SK-N-SH (cell line): ENCODE data around the gene ATP11C. TPM values are rescaled to one million over a fixed set of nuclear protein-coding genes. Genes with fewer than 3 reads are reported as not detected.

Experiments
- CTCF ChIA-PET: fragments of 300-600, 350-600 bp; formaldehyde crosslinking; extraction: SDS; loops from one replicate; lab custom pipeline; 2021; lab: Yijun Ruan, JAX
- POLR2A ChIA-PET: fragments of 350-600 bp; sonication (Branson Sonifier 250); formaldehyde crosslinking; extraction: SDS; loops from one replicate; lab custom pipeline; 2020; ENCODE audit warnings: antibody characterized with exemption, inconsistent platforms; lab: Yijun Ruan, JAX
- DNase-seq: peaks from one replicate; pipeline ENCODE4 v3.0.0; 2012
- H2AFZ ChIP-seq: fragments of 200-600 bp; sonication (generic); 2 replicates; pipeline ENCODE4 v1.8.1; 2016; ENCODE audit warnings: antibody characterized with exemption, mild to moderate bottlenecking, low read depth
- H3F3A ChIP-seq: fragments of 200-600 bp; sonication (generic); replicated peaks from 2 replicates; pipeline ENCODE3; 2016; ENCODE audit warnings: antibody characterized with exemption, mild to moderate bottlenecking; ENCODE audit not compliant: insufficient read depth
- H3K27ac ChIP-seq, 2 experiments: fragments of 200-500 bp in 1 of 2; fragments of 200-600 bp in 1 of 2; sonication (Bioruptor generic) in 1 of 2; sonication (generic), shearing (Covaris generic) in 1 of 2; 2 replicates each; pipeline versions ENCODE4 v1.5.1 to v1.6.1; 2014 to 2016; ENCODE audit warnings: low read depth in 2 of 2, inconsistent platforms in 1 of 2, low read length in 1 of 2, mild to moderate bottlenecking in 1 of 2, mixed read lengths in 1 of 2
- H3K27me3 ChIP-seq: fragments of 200-600 bp; sonication (generic), shearing (Covaris generic); 2 replicates; pipeline ENCODE4 v1.6.1; 2016; ENCODE audit warnings: mixed run types; ENCODE audit not compliant: insufficient read depth
- H3K36me3 ChIP-seq, 2 experiments: fragments of 200-500 bp in 1 of 2; fragments of 200-600 bp in 1 of 2; sonication (Bioruptor generic) in 1 of 2; sonication (generic) in 1 of 2; replicated peaks in 1 of 2; 2 replicates each; pipeline versions ENCODE3 to v1.5.1; 2014 to 2016; ENCODE audit warnings: low read length in 1 of 2, mild to moderate bottlenecking in 1 of 2; ENCODE audit not compliant: insufficient read depth in 2 of 2, control insufficient read depth in 1 of 2
- H3K4me1 ChIP-seq, 2 experiments: fragments of 200-500 bp in 1 of 2; fragments of 200-600 bp in 1 of 2; sonication (Bioruptor generic) in 1 of 2; sonication (generic), shearing (Covaris generic) in 1 of 2; 2 replicates each; pipeline versions ENCODE4 v1.5.1 to v1.6.1; 2014 to 2016; ENCODE audit warnings: low read depth in 1 of 2, low read length in 1 of 2, mixed run types in 1 of 2; ENCODE audit not compliant: insufficient read depth in 2 of 2, control insufficient read depth in 1 of 2
- H3K4me2 ChIP-seq: fragments of 200-600 bp; sonication (generic), shearing (Covaris generic); 2 replicates; pipeline ENCODE4 v1.6.1; 2017; ENCODE audit warnings: mixed run types
- H3K4me3 ChIP-seq, 2 experiments: fragments of 200-500 bp in 1 of 2; fragments of 200-600 bp in 1 of 2; sonication (Bioruptor generic) in 1 of 2; sonication (generic), shearing (Covaris generic) in 1 of 2; 2 replicates each; pipeline versions ENCODE4 v1.5.1 to v1.8.1; 2014 to 2016; ENCODE audit warnings: low read depth in 2 of 2, inconsistent platforms in 1 of 2, low read length in 1 of 2, mild to moderate bottlenecking in 1 of 2, mixed read lengths in 1 of 2, moderate library complexity in 1 of 2
- H3K79me2 ChIP-seq: fragments of 200-600 bp; sonication (generic); 2 replicates; pipeline ENCODE4 v1.8.1; 2017; ENCODE audit warnings: mild to moderate bottlenecking; ENCODE audit not compliant: insufficient read depth
- H3K9ac ChIP-seq: fragments of 200-600 bp; sonication (generic); 2 replicates; pipeline ENCODE4 v1.6.1; 2017; ENCODE audit warnings: mixed run types
- H3K9me2 ChIP-seq: fragments of 200-600 bp; sonication (generic); 2 replicates; pipeline ENCODE4 v1.6.1; 2017; ENCODE audit warnings: mixed run types
- H3K9me3 ChIP-seq: fragments of 200-600 bp; sonication (generic); 2 replicates; pipeline ENCODE4 v1.6.1; 2017; ENCODE audit warnings: mixed run types, mild to moderate bottlenecking, moderate library complexity
- H4K20me1 ChIP-seq: fragments of 200-600 bp; sonication (generic); 2 replicates; pipeline ENCODE4 v1.6.1; 2017; ENCODE audit warnings: mild to moderate bottlenecking, mixed run types; ENCODE audit not compliant: insufficient read depth
- ELF1 ChIP-seq: IDR thresholded peaks from 2 replicates; pipeline ENCODE4 v1.4.0; 2012
- FOSL2 ChIP-seq: IDR thresholded peaks from 2 replicates; pipeline ENCODE4 v1.4.0; 2012; ENCODE audit warnings: low read depth, mild to moderate bottlenecking, moderate library complexity, borderline replicate concordance
- FOXJ3 ChIP-seq: sonication (generic); formaldehyde crosslinking; IDR thresholded peaks from 2 replicates; pipeline ENCODE4 v1.5.1; 2020; ENCODE audit warnings: mild to moderate bottlenecking, missing genetic modification reagents
- FOXM1 ChIP-seq: IDR thresholded peaks from 2 replicates; pipeline ENCODE4 v1.4.0; 2012; ENCODE audit warnings: low read depth, mild to moderate bottlenecking
- GABPA ChIP-seq: IDR thresholded peaks from 2 replicates; pipeline ENCODE4 v1.4.0; 2012; ENCODE audit warnings: low read depth, mild to moderate bottlenecking
- JUND ChIP-seq: IDR thresholded peaks from 2 replicates; pipeline ENCODE4 v1.4.0; 2012
- MEF2A ChIP-seq: IDR thresholded peaks from 2 replicates; pipeline ENCODE4 v1.4.0; 2012; ENCODE audit warnings: low read depth, borderline replicate concordance
- MXI1 ChIP-seq: IDR thresholded peaks from 2 replicates; pipeline ENCODE4 v1.6.1; 2012; ENCODE audit warnings: mild to moderate bottlenecking, low read depth, low read length, improper control_type of control experiment
- NFIC ChIP-seq: IDR thresholded peaks from 2 replicates; pipeline ENCODE4 v1.4.0; 2012; ENCODE audit warnings: borderline replicate concordance
- NRF1 ChIP-seq: IDR thresholded peaks from 2 replicates; pipeline ENCODE4 v1.6.1; 2012; ENCODE audit warnings: low read depth, mild to moderate bottlenecking, low read length
- POLR2AphosphoS5 ChIP-seq: IDR thresholded peaks from 2 replicates; pipeline ENCODE4 v1.6.1; 2012; ENCODE audit warnings: low read depth, low read length
- RCOR1 ChIP-seq: fragments of 150-350 bp; IDR thresholded peaks from 2 replicates; pipeline ENCODE4 v1.6.1; 2017; ENCODE audit warnings: antibody characterized with exemption, low read length
- RXRA ChIP-seq: IDR thresholded peaks from 2 replicates; pipeline ENCODE4 v1.4.0; 2012; ENCODE audit warnings: low read depth, mild to moderate bottlenecking, borderline replicate concordance
- SIN3A ChIP-seq: IDR thresholded peaks from 2 replicates; pipeline ENCODE4 v1.6.1; 2012; ENCODE audit warnings: low read depth, mild to moderate bottlenecking, low read length, moderate library complexity, borderline replicate concordance
- SMC3 ChIP-seq: IDR thresholded peaks from 2 replicates; pipeline ENCODE4 v1.6.1; 2012; ENCODE audit warnings: low read depth, low read length, improper control_type of control experiment
- TCF12 ChIP-seq: IDR thresholded peaks from 2 replicates; pipeline ENCODE4 v1.4.0; 2012
- TEAD4 ChIP-seq: IDR thresholded peaks from 2 replicates; pipeline ENCODE4 v1.4.0; 2012; ENCODE audit warnings: mild to moderate bottlenecking, borderline replicate concordance; ENCODE audit not compliant: insufficient read depth
- YY1 ChIP-seq: IDR thresholded peaks from 2 replicates; pipeline ENCODE4 v1.4.0; 2012; ENCODE audit warnings: low read depth, mild to moderate bottlenecking
- WGBS: methylation state at CpG from one replicate; pipeline ENCODE4 v1.1.6; 2017; ENCODE audit warnings: low lambda C conversion rate; 5-methylcytosine and 5-hydroxymethylcytosine counted together
- polyA plus RNA-seq, 3 experiments: library from polyadenylated mRNA; depleted of rRNA; stranded (reverse); fragments of >200 nt; gene quantifications; 2 replicates each; pipeline ENCODE4 v1.2.3, GENCODE V29; 2012
- TF ChIP-seq, protein P1 (sequence below): fragments of 150-350 bp; IDR thresholded peaks from 2 replicates; pipeline ENCODE4 v1.6.1; 2016; ENCODE audit warnings: mild to moderate bottlenecking, low read depth, low read length
- TF ChIP-seq, protein P2 (sequence below): fragments of 150-350 bp; IDR thresholded peaks from 2 replicates; pipeline ENCODE4 v1.6.1; 2017; ENCODE audit warnings: antibody characterized with exemption, low read length, low read depth, borderline replicate concordance
- TF ChIP-seq, protein P3 (sequence below): fragments of 200-600 bp; sonication (generic); IDR thresholded peaks from 2 replicates; pipeline ENCODE4 v1.6.1; 2017; ENCODE audit warnings: antibody characterized with exemption, mild to moderate bottlenecking, moderate library complexity
- TF ChIP-seq, protein P4 (sequence below): IDR thresholded peaks from 2 replicates; pipeline ENCODE4; 2012

ATP11C gene
- polyA plus RNA-seq, 1 of the 3 experiments (the other 2 are of a cell fraction), result 18.5 TPM

DNA sequence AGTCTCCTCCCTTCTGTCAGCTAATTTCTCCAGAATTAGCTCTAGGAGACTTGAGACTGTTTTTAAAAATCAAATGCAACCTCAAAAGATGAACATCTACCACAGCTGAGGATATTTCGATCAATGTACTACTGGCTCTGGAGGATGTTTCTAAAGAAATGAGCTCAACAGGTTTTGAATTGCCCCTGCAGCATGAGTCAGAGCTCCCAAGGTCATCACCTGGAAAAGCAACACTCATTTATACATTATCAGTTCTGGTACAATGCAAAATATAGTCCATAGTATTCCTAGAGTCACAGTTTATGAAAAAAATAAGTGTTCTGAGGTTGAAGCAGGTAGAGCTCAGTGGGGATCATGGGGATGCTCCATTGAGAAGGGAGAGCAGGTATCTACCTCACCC, 174.0 kb downstream of the ATP11C start:
- 53% methylated on average over 1 of the region's 1 CpG for WGBS
- no peak overlapping the region for H3K27ac ChIP-seq
- POLR2A ChIA-PET, result no interaction called here

DNA sequence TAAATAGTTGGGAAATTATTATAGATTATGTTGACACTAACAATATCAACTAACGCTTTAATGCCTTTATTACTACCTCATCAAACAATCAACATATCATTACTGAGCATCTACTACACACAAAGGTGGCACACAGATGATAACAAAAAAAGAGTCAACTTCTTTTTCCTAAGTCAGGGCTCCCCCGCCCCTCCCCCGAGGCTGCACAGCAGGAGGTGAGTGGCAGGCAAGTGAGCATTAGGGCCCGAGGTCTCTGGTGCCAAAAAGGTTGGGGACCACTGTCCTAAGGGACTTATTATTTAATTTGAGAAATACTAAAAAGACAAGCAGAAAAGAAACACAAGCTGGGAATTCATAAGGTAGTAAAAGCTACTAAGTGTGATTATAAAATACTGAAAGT, 174.6 kb downstream of the ATP11C start:
- peaks cover 3 to 28% of the 10 kb centered on the region in 2 experiments for H3K36me3 ChIP-seq
- H4K20me1 ChIP-seq, result no peaks in the 10 kb centered on the region
- H3F3A ChIP-seq, result no peaks in the 10 kb centered on the region
- no peaks in the 10 kb centered on the region for H3K9me2 ChIP-seq
- ChIA-PET POLR2A (no interaction called here), CTCF (no interaction called here)
- H3K4me2 ChIP-seq, result no peak overlapping the region
- H3K4me3 ChIP-seq, result no peak overlapping the region
- no peak for DNase-seq
- 57% methylated on average over 4 of the region's 4 CpGs for WGBS
- no peaks in the 10 kb centered on the region for H3K4me1 ChIP-seq
- H3K27ac ChIP-seq, result no peak overlapping the region
- peaks cover 3% of the 10 kb centered on the region; the same call in 1 of the 2 replicates for H3K79me2 ChIP-seq
- H3K27me3 ChIP-seq, result no peaks in the 10 kb centered on the region
- no peak overlapping the region for H3K9ac ChIP-seq
- H3K9me3 ChIP-seq, result peaks cover 4% of the 10 kb centered on the region; the same call in 1 of the 2 replicates
- H2AFZ ChIP-seq, result no peak overlapping the region
- TF ChIP-seq MXI1 (no peak), FOXM1 (no peak), POLR2AphosphoS5 (no peak), FOXJ3 (CRISPR knock-in tag) (no peak), TEAD4 (no peak), JUND (no peak), RXRA (no peak), FOSL2 (no peak), SMC3 (no peak)
- TF ChIP-seq, protein P1, sequence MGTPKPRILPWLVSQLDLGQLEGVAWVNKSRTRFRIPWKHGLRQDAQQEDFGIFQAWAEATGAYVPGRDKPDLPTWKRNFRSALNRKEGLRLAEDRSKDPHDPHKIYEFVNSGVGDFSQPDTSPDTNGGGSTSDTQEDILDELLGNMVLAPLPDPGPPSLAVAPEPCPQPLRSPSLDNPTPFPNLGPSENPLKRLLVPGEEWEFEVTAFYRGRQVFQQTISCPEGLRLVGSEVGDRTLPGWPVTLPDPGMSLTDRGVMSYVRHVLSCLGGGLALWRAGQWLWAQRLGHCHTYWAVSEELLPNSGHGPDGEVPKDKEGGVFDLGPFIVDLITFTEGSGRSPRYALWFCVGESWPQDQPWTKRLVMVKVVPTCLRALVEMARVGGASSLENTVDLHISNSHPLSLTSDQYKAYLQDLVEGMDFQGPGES, result no peak
- TF ChIP-seq, protein P2, sequence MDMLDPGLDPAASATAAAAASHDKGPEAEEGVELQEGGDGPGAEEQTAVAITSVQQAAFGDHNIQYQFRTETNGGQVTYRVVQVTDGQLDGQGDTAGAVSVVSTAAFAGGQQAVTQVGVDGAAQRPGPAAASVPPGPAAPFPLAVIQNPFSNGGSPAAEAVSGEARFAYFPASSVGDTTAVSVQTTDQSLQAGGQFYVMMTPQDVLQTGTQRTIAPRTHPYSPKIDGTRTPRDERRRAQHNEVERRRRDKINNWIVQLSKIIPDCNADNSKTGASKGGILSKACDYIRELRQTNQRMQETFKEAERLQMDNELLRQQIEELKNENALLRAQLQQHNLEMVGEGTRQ, result no peak
- TF ChIP-seq, protein P3, sequence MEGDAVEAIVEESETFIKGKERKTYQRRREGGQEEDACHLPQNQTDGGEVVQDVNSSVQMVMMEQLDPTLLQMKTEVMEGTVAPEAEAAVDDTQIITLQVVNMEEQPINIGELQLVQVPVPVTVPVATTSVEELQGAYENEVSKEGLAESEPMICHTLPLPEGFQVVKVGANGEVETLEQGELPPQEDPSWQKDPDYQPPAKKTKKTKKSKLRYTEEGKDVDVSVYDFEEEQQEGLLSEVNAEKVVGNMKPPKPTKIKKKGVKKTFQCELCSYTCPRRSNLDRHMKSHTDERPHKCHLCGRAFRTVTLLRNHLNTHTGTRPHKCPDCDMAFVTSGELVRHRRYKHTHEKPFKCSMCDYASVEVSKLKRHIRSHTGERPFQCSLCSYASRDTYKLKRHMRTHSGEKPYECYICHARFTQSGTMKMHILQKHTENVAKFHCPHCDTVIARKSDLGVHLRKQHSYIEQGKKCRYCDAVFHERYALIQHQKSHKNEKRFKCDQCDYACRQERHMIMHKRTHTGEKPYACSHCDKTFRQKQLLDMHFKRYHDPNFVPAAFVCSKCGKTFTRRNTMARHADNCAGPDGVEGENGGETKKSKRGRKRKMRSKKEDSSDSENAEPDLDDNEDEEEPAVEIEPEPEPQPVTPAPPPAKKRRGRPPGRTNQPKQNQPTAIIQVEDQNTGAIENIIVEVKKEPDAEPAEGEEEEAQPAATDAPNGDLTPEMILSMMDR, result no peak

More for the DNA sequence above, 174.0 kb downstream of the ATP11C start:
- H3K9me2 ChIP-seq, result no peaks in the 10 kb centered on the region
- TF ChIP-seq, protein P1, result no peak
- TF ChIP-seq ELF1 (no peak), RCOR1 (no peak), GABPA (no peak), JUND (no peak), TCF12 (no peak), FOXM1 (no peak), POLR2AphosphoS5 (no peak), NFIC (no peak), YY1 (no peak), SIN3A (no peak), NRF1 (no peak), FOSL2 (no peak), MEF2A (no peak), FOXJ3 (CRISPR knock-in tag) (no peak), SMC3 (no peak)
- TF ChIP-seq, protein P4, sequence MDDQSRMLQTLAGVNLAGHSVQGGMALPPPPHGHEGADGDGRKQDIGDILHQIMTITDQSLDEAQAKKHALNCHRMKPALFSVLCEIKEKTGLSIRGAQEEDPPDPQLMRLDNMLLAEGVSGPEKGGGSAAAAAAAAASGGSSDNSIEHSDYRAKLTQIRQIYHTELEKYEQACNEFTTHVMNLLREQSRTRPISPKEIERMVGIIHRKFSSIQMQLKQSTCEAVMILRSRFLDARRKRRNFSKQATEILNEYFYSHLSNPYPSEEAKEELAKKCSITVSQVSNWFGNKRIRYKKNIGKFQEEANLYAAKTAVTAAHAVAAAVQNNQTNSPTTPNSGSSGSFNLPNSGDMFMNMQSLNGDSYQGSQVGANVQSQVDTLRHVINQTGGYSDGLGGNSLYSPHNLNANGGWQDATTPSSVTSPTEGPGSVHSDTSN, result no peak
- TF ChIP-seq, protein P2, result no peak
- TF ChIP-seq, all 33 proteins: peak for 0
- no peak overlapping the region for H3K4me3 ChIP-seq
- H2AFZ ChIP-seq, result no peak overlapping the region
- H4K20me1 ChIP-seq, result no peaks in the 10 kb centered on the region
- no peak overlapping the region for H3K9ac ChIP-seq
- H3K4me2 ChIP-seq, result no peak overlapping the region
- CTCF ChIA-PET, result interaction anchor here (1.2 to 1.3 kb wide), 2 partner anchors 10 to 11 kb away, joined by 3 to 4 read pairs; no protein-coding TSS in a partner anchor
- no peaks in the 10 kb centered on the region for H3F3A ChIP-seq
- peaks cover 4% of the 10 kb centered on the region; the same call in 1 of the 2 replicates for H3K9me3 ChIP-seq
- no peaks in the 10 kb centered on the region for H3K27me3 ChIP-seq
- H3K79me2 ChIP-seq, result no peaks in the 10 kb centered on the region
- no peak for DNase-seq
- H3K4me1 ChIP-seq, result no peaks in the 10 kb centered on the region
- peaks cover 4 to 24% of the 10 kb centered on the region in 2 experiments for H3K36me3 ChIP-seq
